ENCODE data around the gene TRAPPC3.

- no peak for TF ChIP-seq CTCF (conservative IDR thresholded peaks at IDR 0.05; ENCODE audit: low read depth, low read length)
- TF ChIP-seq EZH2 (IDR thresholded peaks at IDR 0.05; ENCODE audit: borderline replicate concordance, low read depth, low read length, poor library complexity, severe bottlenecking), result no peak
Observed at GRCh38 chr1:36123356-36123755, 25.9 kb downstream of the TRAPPC3 start.
